Ishikawa (cell line): ENCODE measurements around the gene DHRSX.

Experiments used
- CEBPB ChIP-seq: IDR thresholded peaks from 2 replicates; pipeline ENCODE4 v1.6.1; 2012
- CREB1 ChIP-seq: IDR thresholded peaks from 2 replicates; pipeline ENCODE4 v1.6.1; 2012; ENCODE audit warnings: low read depth
- EGR1 ChIP-seq: IDR thresholded peaks from 2 replicates; pipeline ENCODE4 v1.6.1; 2012
- EP300 ChIP-seq: IDR thresholded peaks from 2 replicates; pipeline ENCODE4 v1.6.1; 2012; ENCODE audit warnings: borderline replicate concordance
- RAD21 ChIP-seq: IDR thresholded peaks from 2 replicates; pipeline ENCODE4 v1.6.1; 2012; ENCODE audit warnings: low read depth
- TAF1 ChIP-seq: IDR thresholded peaks from 2 replicates; pipeline ENCODE4 v1.6.1; 2012; ENCODE audit warnings: low read depth, mild to moderate bottlenecking
- TCF12 ChIP-seq: IDR thresholded peaks from 2 replicates; pipeline ENCODE4 v1.6.1; 2012; ENCODE audit warnings: low read depth
- TEAD4 ChIP-seq: IDR thresholded peaks from 2 replicates; pipeline ENCODE4 v1.6.1; 2012
- TF ChIP-seq, protein P1 (sequence below): IDR thresholded peaks from 2 replicates; pipeline ENCODE4 v1.6.1; 2012
- TF ChIP-seq, protein P2 (sequence below): IDR thresholded peaks from 2 replicates; pipeline ENCODE4 v1.6.1; 2012; ENCODE audit warnings: low read depth, mild to moderate bottlenecking

DNA sequence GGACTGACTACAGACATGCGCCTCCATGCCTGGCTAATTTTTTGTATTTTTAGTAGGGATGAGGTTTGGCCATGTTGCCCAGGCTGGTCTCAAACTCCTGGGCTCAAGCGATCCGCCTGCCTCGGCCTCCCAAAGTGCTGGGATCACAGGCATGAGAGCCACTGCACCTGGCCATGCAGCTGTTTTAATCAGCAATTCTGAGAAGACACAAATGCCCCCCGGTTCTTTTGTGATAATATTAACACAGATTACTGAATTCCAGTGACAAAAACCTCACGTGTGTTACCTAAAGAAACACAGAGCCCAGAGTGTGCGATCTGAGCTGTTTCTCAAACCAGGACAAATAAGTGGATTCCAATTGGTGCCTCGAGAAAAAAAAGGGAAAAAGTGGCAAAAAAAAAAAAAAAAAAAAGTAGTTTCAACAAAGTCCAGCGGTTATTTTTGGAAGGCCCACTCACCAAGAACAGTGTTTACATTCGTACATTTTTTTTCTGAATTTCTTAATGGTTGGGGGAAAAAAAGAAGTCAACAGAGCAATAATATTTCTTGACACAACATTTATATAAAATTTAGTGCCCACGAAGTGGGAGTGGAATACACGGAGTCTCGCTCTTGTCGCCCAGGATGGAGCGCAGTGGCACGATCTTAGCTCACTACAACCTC, 17.2 kb downstream of the DHRSX start:
- no peak for TF ChIP-seq TAF1
- TF ChIP-seq TEAD4, result no peak
- no peak for TF ChIP-seq CEBPB
- no peak for TF ChIP-seq EP300
- no peak for TF ChIP-seq CREB1
- TF ChIP-seq, protein P1, sequence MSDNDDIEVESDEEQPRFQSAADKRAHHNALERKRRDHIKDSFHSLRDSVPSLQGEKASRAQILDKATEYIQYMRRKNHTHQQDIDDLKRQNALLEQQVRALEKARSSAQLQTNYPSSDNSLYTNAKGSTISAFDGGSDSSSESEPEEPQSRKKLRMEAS, result no peak
- TF ChIP-seq EGR1, result no peak
- no peak for TF ChIP-seq TCF12
- TF ChIP-seq, protein P2, sequence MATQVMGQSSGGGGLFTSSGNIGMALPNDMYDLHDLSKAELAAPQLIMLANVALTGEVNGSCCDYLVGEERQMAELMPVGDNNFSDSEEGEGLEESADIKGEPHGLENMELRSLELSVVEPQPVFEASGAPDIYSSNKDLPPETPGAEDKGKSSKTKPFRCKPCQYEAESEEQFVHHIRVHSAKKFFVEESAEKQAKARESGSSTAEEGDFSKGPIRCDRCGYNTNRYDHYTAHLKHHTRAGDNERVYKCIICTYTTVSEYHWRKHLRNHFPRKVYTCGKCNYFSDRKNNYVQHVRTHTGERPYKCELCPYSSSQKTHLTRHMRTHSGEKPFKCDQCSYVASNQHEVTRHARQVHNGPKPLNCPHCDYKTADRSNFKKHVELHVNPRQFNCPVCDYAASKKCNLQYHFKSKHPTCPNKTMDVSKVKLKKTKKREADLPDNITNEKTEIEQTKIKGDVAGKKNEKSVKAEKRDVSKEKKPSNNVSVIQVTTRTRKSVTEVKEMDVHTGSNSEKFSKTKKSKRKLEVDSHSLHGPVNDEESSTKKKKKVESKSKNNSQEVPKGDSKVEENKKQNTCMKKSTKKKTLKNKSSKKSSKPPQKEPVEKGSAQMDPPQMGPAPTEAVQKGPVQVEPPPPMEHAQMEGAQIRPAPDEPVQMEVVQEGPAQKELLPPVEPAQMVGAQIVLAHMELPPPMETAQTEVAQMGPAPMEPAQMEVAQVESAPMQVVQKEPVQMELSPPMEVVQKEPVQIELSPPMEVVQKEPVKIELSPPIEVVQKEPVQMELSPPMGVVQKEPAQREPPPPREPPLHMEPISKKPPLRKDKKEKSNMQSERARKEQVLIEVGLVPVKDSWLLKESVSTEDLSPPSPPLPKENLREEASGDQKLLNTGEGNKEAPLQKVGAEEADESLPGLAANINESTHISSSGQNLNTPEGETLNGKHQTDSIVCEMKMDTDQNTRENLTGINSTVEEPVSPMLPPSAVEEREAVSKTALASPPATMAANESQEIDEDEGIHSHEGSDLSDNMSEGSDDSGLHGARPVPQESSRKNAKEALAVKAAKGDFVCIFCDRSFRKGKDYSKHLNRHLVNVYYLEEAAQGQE, result no peak
- TF ChIP-seq RAD21, result no peak
